HEK293 (cell line): Measurements from ENCODE around the gene TMEM270.

ENCODE experiments used
- CTCF ChIA-PET: fragments of 350-600 bp; formaldehyde crosslinking; extraction: SDS; loops from one replicate; lab custom pipeline; 2021; ENCODE audit warnings: antibody characterized with exemption; lab: Yijun Ruan, JAX
- POLR2A ChIA-PET: fragments of 300-600 bp; formaldehyde crosslinking; extraction: SDS; loops from one replicate; lab custom pipeline; 2020; ENCODE audit warnings: antibody characterized with exemption, inconsistent platforms; lab: Yijun Ruan, JAX
- H3K27ac ChIP-seq: fragments of 200-500 bp; sonication (Bioruptor generic); 2 replicates; pipeline ENCODE4 v1.5.1; 2014; ENCODE audit warnings: low read depth, low read length, control low read depth, inconsistent platforms; ENCODE audit errors: extremely low read depth
- H3K36me3 ChIP-seq, 2 experiments: fragments of 200-500 bp in 1 of 2; sonication (Bioruptor generic) in 1 of 2; 1 replicate in 1 of 2; 2 replicates in 1 of 2; pipeline ENCODE4 v1.5.1; 2014 to 2017; ENCODE audit warnings: inconsistent platforms in 2 of 2, low read length in 2 of 2; ENCODE audit not compliant: control insufficient read depth in 2 of 2, insufficient read depth in 1 of 2
- H3K4me1 ChIP-seq: fragments of 200-500 bp; sonication (Bioruptor generic); 2 replicates; pipeline ENCODE4 v1.5.1; 2014; ENCODE audit warnings: mild to moderate bottlenecking, low read length, inconsistent platforms; ENCODE audit not compliant: control insufficient read depth, insufficient read depth
- H3K4me3 ChIP-seq: 2 replicates; pipeline ENCODE4 v1.5.1; 2011; ENCODE audit warnings: low read depth, mild to moderate bottlenecking, control low read depth, low read length, moderate library complexity
- H3K9me3 ChIP-seq: fragments of 200-500 bp; sonication (Bioruptor generic); 2 replicates; pipeline ENCODE4 v1.5.1; 2014; ENCODE audit warnings: low read depth, low read length, inconsistent platforms; ENCODE audit not compliant: control insufficient read depth, insufficient read depth
- CTCF ChIP-seq: fragments of 450-650 bp; formaldehyde crosslinking; IDR thresholded peaks from 2 replicates; pipeline ENCODE4 v1.5.1; 2016; ENCODE audit warnings: missing biosample characterization, missing genetic modification characterization
- FEZF1 ChIP-seq: fragments of 450-650 bp; formaldehyde crosslinking; IDR thresholded peaks from 2 replicates; pipeline ENCODE4 v1.5.1; 2016; ENCODE audit warnings: missing biosample characterization, missing genetic modification characterization
- GLIS1 ChIP-seq: fragments of 450-650 bp; formaldehyde crosslinking; IDR thresholded peaks from 2 replicates; pipeline ENCODE4 v1.5.1; 2016; ENCODE audit warnings: missing biosample characterization, missing genetic modification characterization
- PRDM10 ChIP-seq: fragments of 450-650 bp; formaldehyde crosslinking; IDR thresholded peaks from 2 replicates; pipeline ENCODE4 v1.5.1; 2016; ENCODE audit warnings: missing biosample characterization, missing genetic modification characterization
- SCRT2 ChIP-seq: fragments of 450-650 bp; formaldehyde crosslinking; IDR thresholded peaks from 2 replicates; pipeline ENCODE4 v1.5.1; 2016; ENCODE audit warnings: missing biosample characterization, missing genetic modification characterization
- WT1 ChIP-seq: fragments of 450-650 bp; formaldehyde crosslinking; IDR thresholded peaks from 2 replicates; pipeline ENCODE4 v1.5.1; 2016; ENCODE audit warnings: missing biosample characterization, missing genetic modification characterization
- ZBTB10 ChIP-seq: fragments of 450-650 bp; formaldehyde crosslinking; IDR thresholded peaks from 2 replicates; pipeline ENCODE4 v1.5.1; 2016; ENCODE audit warnings: missing biosample characterization, missing genetic modification characterization
- ZBTB48 ChIP-seq: fragments of 450-650 bp; formaldehyde crosslinking; IDR thresholded peaks from 2 replicates; pipeline ENCODE4 v1.5.1; 2016; ENCODE audit warnings: missing biosample characterization, missing genetic modification characterization
- ZIC2 ChIP-seq: fragments of 450-650 bp; formaldehyde crosslinking; IDR thresholded peaks from 2 replicates; pipeline ENCODE4 v1.5.1; 2016; ENCODE audit warnings: missing biosample characterization, missing genetic modification characterization
- ZNF10 ChIP-seq: fragments of 450-650 bp; formaldehyde crosslinking; IDR thresholded peaks from 2 replicates; pipeline ENCODE4 v1.5.1; 2017; ENCODE audit warnings: missing biosample characterization, missing genetic modification characterization
- ZNF239 ChIP-seq: fragments of 450-650 bp; formaldehyde crosslinking; IDR thresholded peaks from 2 replicates; pipeline ENCODE4 v1.5.1; 2016; ENCODE audit warnings: missing biosample characterization, missing genetic modification characterization
- ZNF335 ChIP-seq: fragments of 450-650 bp; formaldehyde crosslinking; conservative IDR thresholded peaks from 2 replicates; pipeline ENCODE4 v1.5.1; 2016; ENCODE audit warnings: missing biosample characterization, missing genetic modification characterization
- ZNF362 ChIP-seq: fragments of 450-650 bp; formaldehyde crosslinking; IDR thresholded peaks from 2 replicates; pipeline ENCODE4 v1.5.1; 2016; ENCODE audit warnings: missing biosample characterization, missing genetic modification characterization
- ZNF394 ChIP-seq: fragments of 450-650 bp; formaldehyde crosslinking; IDR thresholded peaks from 2 replicates; pipeline ENCODE4 v1.5.1; 2016; ENCODE audit warnings: missing biosample characterization, missing genetic modification characterization, mild to moderate bottlenecking, moderate library complexity, borderline replicate concordance
- ZNF398 ChIP-seq: fragments of 450-650 bp; formaldehyde crosslinking; IDR thresholded peaks from 2 replicates; pipeline ENCODE4 v1.5.1; 2017; ENCODE audit warnings: missing biosample characterization, missing genetic modification characterization
- ZNF473 ChIP-seq: fragments of 450-650 bp; formaldehyde crosslinking; IDR thresholded peaks from 2 replicates; pipeline ENCODE4 v1.5.1; 2017; ENCODE audit warnings: missing biosample characterization, missing genetic modification characterization
- ZNF488 ChIP-seq: fragments of 450-650 bp; formaldehyde crosslinking; IDR thresholded peaks from 2 replicates; pipeline ENCODE4 v1.5.1; 2016; ENCODE audit warnings: missing biosample characterization, missing genetic modification characterization
- ZNF580 ChIP-seq: fragments of 450-650 bp; formaldehyde crosslinking; IDR thresholded peaks from 2 replicates; pipeline ENCODE4 v1.5.1; 2016; ENCODE audit warnings: missing biosample characterization, missing genetic modification characterization
- ZNF768 ChIP-seq: fragments of 450-650 bp; formaldehyde crosslinking; IDR thresholded peaks from 2 replicates; pipeline ENCODE4 v1.5.1; 2018; ENCODE audit warnings: missing biosample characterization, mild to moderate bottlenecking, missing genetic modification characterization
- ZSCAN23 ChIP-seq: fragments of 450-650 bp; formaldehyde crosslinking; IDR thresholded peaks from 2 replicates; pipeline ENCODE4 v1.5.1; 2016; ENCODE audit warnings: missing biosample characterization, missing genetic modification characterization
- ZSCAN4 ChIP-seq: fragments of 450-650 bp; formaldehyde crosslinking; IDR thresholded peaks from 2 replicates; pipeline ENCODE4 v1.5.1; 2017; ENCODE audit warnings: missing biosample characterization, missing genetic modification characterization

Gene TMEM270

GRCh38 chr7:73827567-73828106 is 33.3 kb upstream of the TMEM270 start (continued):
- TF ChIP-seq ZNF398 (tag by site-specific recombination) (0 out of 2 replicates have a peak, but pooled peaks have one; percentile 21), ZBTB48 (peak; percentile 81), SCRT2 (peak; percentile 97), PRDM10 (tag by site-specific recombination) (0 out of 2 replicates have a peak, but pooled peaks have one; percentile 7), ZSCAN23 (tag by site-specific recombination) (no peak), CTCF (tag by site-specific recombination) (no peak), ZNF488 (tag by site-specific recombination) (no peak)

GRCh38 chr7:73828107-73828803 is 32.7 kb upstream of the TMEM270 start:
- Histone ChIP-seq H3K4me3 (peak overlapping the region; percentile 18; the same call in 1 of the 2 replicates), H3K4me1 (peaks cover 14% of the 10 kb centered on the region)
- TF ChIP-seq ZNF473 (tag by site-specific recombination) (no peak), ZNF580 (tag by site-specific recombination) (peak; percentile 38; the same call in 1 of the 2 replicates), ZNF394 (tag by site-specific recombination) (0 out of 2 replicates have a peak, but pooled peaks have one; percentile 7), ZNF239 (tag by site-specific recombination) (no peak), ZSCAN4 (peak; percentile 13; the same call in 1 of the 2 replicates), ZNF362 (tag by site-specific recombination) (no peak), WT1 (peak; percentile 67), ZBTB10 (tag by site-specific recombination) (no peak), ZIC2 (tag by site-specific recombination) (peak; percentile 55), ZNF768 (tag by site-specific recombination) (no peak), ZNF10 (tag by site-specific recombination) (no peak), GLIS1 (tag by site-specific recombination) (peak; percentile 67), ZNF335 (peak; percentile 70), FEZF1 (tag by site-specific recombination) (peak; percentile 91)

More at GRCh38 chr7:73828107-73828803, 32.7 kb upstream of the TMEM270 start:
- H3K27ac ChIP-seq, result peak overlapping the region; percentile 85
- H3K9me3 ChIP-seq, result no peaks in the 10 kb centered on the region
- CTCF ChIA-PET, result interaction anchor here (0.7 to 3.5 kb wide), 3 partner anchors 17 to 94 kb away, joined by 3 to 29 read pairs (median 9); no protein-coding TSS in a partner anchor
- no peaks in the 10 kb centered on the region for H3K36me3 ChIP-seq
- POLR2A ChIA-PET, result interaction anchor here (0.6 to 1.7 kb wide), 6 partner anchors 14 to 351 kb away, joined by 3 to 7 read pairs (median 3); partner anchors contain the start of gene METTL27
